ENCODE results near the gene RTKN. TPM values are rescaled to one million over a fixed set of nuclear protein-coding genes. Genes with fewer than 3 reads are reported as not detected.

RTKN gene
- total and polyA plus RNA-seq, 2 of the 13 experiments (the other 11 are each of a cell fraction or from before 2014, with no cell fraction given), result 159 to 166 TPM

GRCh38 chr2:74472086-74472944 is 30.6 kb upstream of the RTKN start, which contains the start of gene MRPL53 (continued):
- TF ChIP-seq GPN1 (CRISPR knock-in tag; IDR thresholded peaks at IDR 0.05; ENCODE audit: borderline replicate concordance) (no peak; the same call in 1 of the 2 replicates), PHB2 (IDR thresholded peaks at IDR 0.05; ENCODE audit: partially characterized antibody) (no peak), ZMYM2 (CRISPR knock-in tag; IDR thresholded peaks at IDR 0.05) (0 out of 2 replicates have a peak, but pooled peaks have one; percentile 49), KLF9 (CRISPR knock-in tag; IDR thresholded peaks at IDR 0.05; ENCODE audit: low read depth) (no peak), MED1 (CRISPR knock-in tag; IDR thresholded peaks at IDR 0.05) (peak; percentile 88), CHD2 (IDR thresholded peaks at IDR 0.05; ENCODE audit: low read depth, low read length) (0 out of 2 replicates have a peak, but pooled peaks have one; percentile 62), HOXA5 (CRISPR knock-in tag; IDR thresholded peaks at IDR 0.05) (peak; percentile 96), MNT (IDR thresholded peaks at IDR 0.05) (peak; percentile 44; the same call in 1 of the 2 replicates), ZNF253 (CRISPR knock-in tag; IDR thresholded peaks at IDR 0.05; ENCODE audit: borderline replicate concordance) (peak; percentile 82; the same call in 1 of the 2 replicates), POLR2AphosphoS2 (IDR thresholded peaks at IDR 0.05; ENCODE audit: low read depth, low read length) (peak; percentile 88; the same call in 1 of the 2 replicates), ZNF121 (CRISPR knock-in tag; IDR thresholded peaks at IDR 0.05) (peak; percentile 41), ZNF556 (CRISPR knock-in tag; IDR thresholded peaks at IDR 0.05; ENCODE audit: borderline replicate concordance) (peak; percentile 96), NAIF1 (CRISPR knock-in tag; IDR thresholded peaks at IDR 0.05; ENCODE audit: borderline replicate concordance) (peak; percentile 88), CAMTA2 (CRISPR knock-in tag; IDR thresholded peaks at IDR 0.05; ENCODE audit: borderline replicate concordance) (no peak; the same call in 1 of the 2 replicates), CEBPB (IDR thresholded peaks at IDR 0.05; ENCODE audit: borderline replicate concordance, low read depth, low read length) (no peak), ZNF766 (CRISPR knock-in tag; IDR thresholded peaks at IDR 0.05; ENCODE audit: borderline replicate concordance) (peak; percentile 94; the same call in 1 of the 2 replicates), CCDC6 (CRISPR knock-in tag; IDR thresholded peaks at IDR 0.05) (peak; percentile 90), ZNF607 (CRISPR knock-in tag; IDR thresholded peaks at IDR 0.05; ENCODE audit: borderline replicate concordance) (peak; percentile 89), JUNB (CRISPR knock-in tag; IDR thresholded peaks at IDR 0.05; ENCODE audit: borderline replicate concordance) (no peak), DDIT3 (CRISPR knock-in tag; IDR thresholded peaks at IDR 0.05) (no peak), NR1H2 (CRISPR knock-in tag; IDR thresholded peaks at IDR 0.05; ENCODE audit: borderline replicate concordance, low read depth) (no peak)
- TF ChIP-seq, protein P1, sequence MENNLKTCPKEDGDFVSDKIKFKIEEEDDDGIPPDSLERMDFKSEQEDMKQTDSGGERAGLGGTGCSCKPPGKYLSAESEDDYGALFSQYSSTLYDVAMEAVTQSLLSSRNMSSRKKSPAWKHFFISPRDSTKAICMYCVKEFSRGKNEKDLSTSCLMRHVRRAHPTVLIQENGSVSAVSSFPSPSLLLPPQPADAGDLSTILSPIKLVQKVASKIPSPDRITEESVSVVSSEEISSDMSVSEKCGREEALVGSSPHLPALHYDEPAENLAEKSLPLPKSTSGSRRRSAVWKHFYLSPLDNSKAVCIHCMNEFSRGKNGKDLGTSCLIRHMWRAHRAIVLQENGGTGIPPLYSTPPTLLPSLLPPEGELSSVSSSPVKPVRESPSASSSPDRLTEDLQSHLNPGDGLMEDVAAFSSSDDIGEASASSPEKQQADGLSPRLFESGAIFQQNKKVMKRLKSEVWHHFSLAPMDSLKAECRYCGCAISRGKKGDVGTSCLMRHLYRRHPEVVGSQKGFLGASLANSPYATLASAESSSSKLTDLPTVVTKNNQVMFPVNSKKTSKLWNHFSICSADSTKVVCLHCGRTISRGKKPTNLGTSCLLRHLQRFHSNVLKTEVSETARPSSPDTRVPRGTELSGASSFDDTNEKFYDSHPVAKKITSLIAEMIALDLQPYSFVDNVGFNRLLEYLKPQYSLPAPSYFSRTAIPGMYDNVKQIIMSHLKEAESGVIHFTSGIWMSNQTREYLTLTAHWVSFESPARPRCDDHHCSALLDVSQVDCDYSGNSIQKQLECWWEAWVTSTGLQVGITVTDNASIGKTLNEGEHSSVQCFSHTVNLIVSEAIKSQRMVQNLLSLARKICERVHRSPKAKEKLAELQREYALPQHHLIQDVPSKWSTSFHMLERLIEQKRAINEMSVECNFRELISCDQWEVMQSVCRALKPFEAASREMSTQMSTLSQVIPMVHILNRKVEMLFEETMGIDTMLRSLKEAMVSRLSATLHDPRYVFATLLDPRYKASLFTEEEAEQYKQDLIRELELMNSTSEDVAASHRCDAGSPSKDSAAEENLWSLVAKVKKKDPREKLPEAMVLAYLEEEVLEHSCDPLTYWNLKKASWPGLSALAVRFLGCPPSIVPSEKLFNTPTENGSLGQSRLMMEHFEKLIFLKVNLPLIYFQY (CRISPR knock-in tag; IDR thresholded peaks at IDR 0.05; ENCODE audit: borderline replicate concordance), result peak; percentile 88; the same call in 1 of the 2 replicates
